ENCODE results near the gene CBLN3. TPM values are rescaled to one million over a fixed set of nuclear protein-coding genes. Genes with fewer than 3 reads are reported as not detected.

The CBLN3 gene
- total RNA-seq, 1 donor from 2014 or later: under 0.01 TPM

Other genes with a start within 250 kb of the CBLN3 start
- 32.9 TPM for gene IPO4, start 240.9 kb downstream of the CBLN3 start, total RNA-seq
- 18.3 TPM for gene TM9SF1, start 234.2 kb downstream of the CBLN3 start, total RNA-seq
- 0.52 TPM for gene TSSK4, start 224.0 kb downstream of the CBLN3 start, total RNA-seq
- gene CHMP4A, start 216.2 kb downstream of the CBLN3 start, total RNA-seq: 29.2 TPM
- 9.9 TPM for gene MDP1, start 213.6 kb downstream of the CBLN3 start, total RNA-seq
- gene NEDD8, start 197.3 kb downstream of the CBLN3 start, total RNA-seq: 81.9 TPM
- gene GMPR2, start 196.7 kb downstream of the CBLN3 start, total RNA-seq: 49.6 TPM
- 34.4 TPM for gene TINF2, start 187.0 kb downstream of the CBLN3 start, total RNA-seq
- 0.52 TPM for gene TGM1, start 166.5 kb downstream of the CBLN3 start, total RNA-seq
- gene RABGGTA, start 158.1 kb downstream of the CBLN3 start, total RNA-seq: 11.5 TPM
- gene DHRS1, start 129.9 kb downstream of the CBLN3 start, total RNA-seq: 6.3 TPM
- 22.4 TPM for gene NOP9, start 129.8 kb downstream of the CBLN3 start, total RNA-seq
- 4.7 TPM for gene CIDEB, start 121.7 kb downstream of the CBLN3 start, total RNA-seq
- gene LTB4R2, start 119.5 kb downstream of the CBLN3 start, total RNA-seq: 1.6 TPM
- 2.1 TPM for gene LTB4R, start 118.2 kb downstream of the CBLN3 start, total RNA-seq
- 9.9 TPM for gene ADCY4, start 94.6 kb downstream of the CBLN3 start, total RNA-seq
- 1.6 TPM for gene RIPK3, start 89.7 kb downstream of the CBLN3 start, total RNA-seq
- 21.4 TPM for gene NFATC4, start 61.5 kb downstream of the CBLN3 start, total RNA-seq
- 19.3 TPM for gene NYNRIN, start 30.7 kb downstream of the CBLN3 start, total RNA-seq
- gene KHNYN, start 286 bp upstream of the CBLN3 start, total RNA-seq: 38.1 TPM
- 12.0 TPM for gene SDR39U1, start 13.1 kb upstream of the CBLN3 start, total RNA-seq
- 0.52 TPM for gene CMA1, start 78.6 kb upstream of the CBLN3 start, total RNA-seq
- gene CTSG, start 146.6 kb upstream of the CBLN3 start, total RNA-seq: 0.52 TPM
- gene GZMH, start 180.0 kb upstream of the CBLN3 start, total RNA-seq: not detected
- 0.52 TPM for gene GZMB, start 204.5 kb upstream of the CBLN3 start, total RNA-seq

Data from skeletal muscle tissue (tissue), 1 donor.